Osteoblast (primary cell): Measurements from ENCODE around the gene BAG3. TPM values are rescaled to one million over a fixed set of nuclear protein-coding genes. Genes with fewer than 3 reads are reported as not detected.

ENCODE experiments used
- DNase-seq: peaks from one replicate; pipeline ENCODE4 v3.0.0; 2011; ENCODE audit warnings: low spot score, mixed read lengths; ENCODE audit not compliant: insufficient read length; ENCODE audit errors: missing footprints
- H2AFZ ChIP-seq: 2 replicates; pipeline ENCODE4 v1.6.0; 2011; ENCODE audit warnings: mild to moderate bottlenecking, low read length
- H3K27ac ChIP-seq: 2 replicates; pipeline ENCODE4 v1.5.1; 2011; ENCODE audit warnings: mild to moderate bottlenecking, low read depth, low read length, moderate library complexity
- H3K27me3 ChIP-seq: 2 replicates; pipeline ENCODE4 v1.6.0; 2012; ENCODE audit warnings: mild to moderate bottlenecking, control low read depth, inconsistent platforms, low read length, moderate library complexity; ENCODE audit not compliant: insufficient read depth
- H3K36me3 ChIP-seq: 2 replicates; pipeline ENCODE4 v1.5.1; 2011; ENCODE audit warnings: mild to moderate bottlenecking, low read length, control low read depth, moderate library complexity; ENCODE audit not compliant: insufficient read depth
- H3K4me1 ChIP-seq: 2 replicates; pipeline ENCODE4 v1.5.1; 2011; ENCODE audit warnings: mild to moderate bottlenecking, low read length, control low read depth, moderate library complexity; ENCODE audit not compliant: insufficient read depth
- H3K4me2 ChIP-seq: 2 replicates; pipeline ENCODE4 v1.6.0; 2011; ENCODE audit warnings: mild to moderate bottlenecking, low read length; ENCODE audit not compliant: insufficient read depth
- H3K4me3 ChIP-seq: fragments of 200-600 bp; sonication (generic); 3 replicates; pipeline ENCODE4 v1.5.1; 2012; ENCODE audit warnings: mild to moderate bottlenecking, low read length, inconsistent platforms; ENCODE audit not compliant: insufficient read depth
- H3K79me2 ChIP-seq: 2 replicates; pipeline ENCODE4 v1.6.0; 2012; ENCODE audit warnings: mild to moderate bottlenecking, low read length, control low read depth, inconsistent platforms; ENCODE audit not compliant: insufficient read depth
- H3K9me3 ChIP-seq: 2 replicates; pipeline ENCODE4 v1.5.1; 2011; ENCODE audit warnings: low read depth, low read length, control low read depth
- H4K20me1 ChIP-seq: 2 replicates; pipeline ENCODE4 v1.6.0; 2012; ENCODE audit warnings: mild to moderate bottlenecking, low read length, control low read depth; ENCODE audit not compliant: insufficient read depth
- CTCF ChIP-seq: IDR thresholded peaks from 2 replicates; pipeline ENCODE4 v1.5.1; 2011; ENCODE audit warnings: mild to moderate bottlenecking, low read depth, low read length, moderate library complexity; ENCODE audit errors: extremely low read depth
- total RNA-seq: library from RNA; depleted of rRNA; stranded (reverse); fragments of >200 nt; gene quantifications from 2 replicates; pipeline ENCODE4 v1.2.3, GENCODE V29; 2012

BAG3 gene
- total RNA-seq, 1 donor = 12.7 TPM

DNA sequence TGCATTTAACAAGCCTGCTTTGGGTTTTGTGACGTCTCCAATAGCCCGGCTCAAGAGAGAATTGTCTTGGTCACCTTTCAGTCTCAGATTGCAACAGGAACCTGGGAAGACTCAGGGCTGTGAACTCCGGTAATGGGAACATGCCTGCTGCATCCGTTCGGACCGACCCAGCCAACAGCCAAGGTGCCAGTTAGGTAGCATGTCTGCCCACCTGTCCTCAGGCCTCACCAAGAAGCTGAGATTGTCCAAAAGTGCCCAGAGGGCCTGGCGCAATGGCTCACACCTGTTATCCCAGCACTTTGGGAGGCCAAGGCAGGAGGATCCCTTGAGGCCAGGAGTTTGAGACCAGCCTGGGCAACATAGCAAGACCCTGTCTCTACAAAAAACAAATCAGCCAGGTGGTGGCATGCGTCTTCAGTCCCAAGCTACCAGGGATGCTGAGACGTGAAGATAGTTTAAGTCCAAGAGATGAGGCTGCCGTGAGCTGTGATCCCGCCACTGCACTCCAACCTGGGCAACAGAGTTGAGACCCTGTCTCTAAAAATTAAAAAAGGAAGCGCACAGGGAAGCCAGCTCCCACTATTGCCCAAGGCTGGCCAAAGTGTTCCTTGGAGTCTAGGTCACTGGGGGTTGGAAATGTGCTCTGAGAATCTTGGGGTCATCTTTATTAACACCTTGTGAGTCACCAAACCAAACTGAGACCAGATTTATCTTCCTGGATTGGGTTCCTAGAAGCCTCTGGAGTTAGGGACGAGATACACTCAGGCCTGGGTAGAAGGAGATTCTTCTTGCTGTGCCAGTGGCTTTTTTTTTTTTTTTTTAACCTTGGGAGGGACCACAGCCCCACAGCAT is 26.9 kb downstream of the BAG3 start:
- no peak for TF ChIP-seq CTCF
- peaks cover 46% of the 10 kb centered on the region for H3K4me1 ChIP-seq
- H3K27me3 ChIP-seq = no peaks in the 10 kb centered on the region

DNA sequence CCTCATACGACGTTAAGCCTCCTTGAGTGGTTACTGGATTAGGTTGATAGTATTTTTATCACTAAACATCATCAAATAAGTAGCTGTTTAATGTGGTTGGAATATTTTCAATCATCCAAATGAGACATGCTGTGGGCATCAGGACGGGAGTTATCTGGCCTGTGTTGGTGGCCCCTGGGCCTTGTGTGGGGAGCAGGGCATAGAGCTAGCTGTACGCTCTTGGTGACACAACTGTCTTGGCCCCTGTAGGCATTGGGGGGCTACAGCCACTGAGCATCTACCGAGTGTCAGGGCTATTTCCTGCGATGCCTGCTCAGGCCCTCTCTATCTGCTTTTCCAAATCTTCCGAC is 28.3 kb downstream of the BAG3 start:
- Histone ChIP-seq H3K4me1 (peaks cover 46% of the 10 kb centered on the region), H3K27me3 (no peaks in the 10 kb centered on the region), H3K4me3 (no peak overlapping the region), H3K36me3 (peaks cover 28% of the 10 kb centered on the region), H4K20me1 (peaks cover 16% of the 10 kb centered on the region), H3K27ac (peak overlapping the region; percentile 68), H3K9me3 (no peaks in the 10 kb centered on the region), H3K4me2 (no peak overlapping the region), H2AFZ (no peak overlapping the region), H3K79me2 (peaks cover 8% of the 10 kb centered on the region)
- TF ChIP-seq CTCF = no peak
- DNase-seq = no peak

More for the DNA sequence above, 26.9 kb downstream of the BAG3 start:
- H2AFZ ChIP-seq = no peak overlapping the region
- peak overlapping the region; percentile 74 for H3K27ac ChIP-seq
- DNase-seq = no peak
- no peak overlapping the region for H3K4me3 ChIP-seq
- no peak overlapping the region for H3K4me2 ChIP-seq
- peaks cover 41% of the 10 kb centered on the region for H3K36me3 ChIP-seq
- H3K79me2 ChIP-seq = peaks cover 19% of the 10 kb centered on the region
- peaks cover 19% of the 10 kb centered on the region for H4K20me1 ChIP-seq
- H3K9me3 ChIP-seq = no peaks in the 10 kb centered on the region

GRCh38 chr10:119680050-119680449 is 28.9 kb downstream of the BAG3 start:
- peak overlapping the region; percentile 68 for H3K27ac ChIP-seq
- no peaks in the 10 kb centered on the region for H3K27me3 ChIP-seq
- no peak overlapping the region for H3K4me3 ChIP-seq
- peaks cover 7% of the 10 kb centered on the region for H3K79me2 ChIP-seq
- TF ChIP-seq CTCF = no peak
- no peak overlapping the region for H2AFZ ChIP-seq
- H3K4me1 ChIP-seq = peaks cover 46% of the 10 kb centered on the region
- DNase-seq = peak; percentile 89
- H3K36me3 ChIP-seq = peaks cover 26% of the 10 kb centered on the region
- H3K4me2 ChIP-seq = peak overlapping the region; percentile 64
- H3K9me3 ChIP-seq = no peaks in the 10 kb centered on the region
- H4K20me1 ChIP-seq = peaks cover 16% of the 10 kb centered on the region

DNA sequence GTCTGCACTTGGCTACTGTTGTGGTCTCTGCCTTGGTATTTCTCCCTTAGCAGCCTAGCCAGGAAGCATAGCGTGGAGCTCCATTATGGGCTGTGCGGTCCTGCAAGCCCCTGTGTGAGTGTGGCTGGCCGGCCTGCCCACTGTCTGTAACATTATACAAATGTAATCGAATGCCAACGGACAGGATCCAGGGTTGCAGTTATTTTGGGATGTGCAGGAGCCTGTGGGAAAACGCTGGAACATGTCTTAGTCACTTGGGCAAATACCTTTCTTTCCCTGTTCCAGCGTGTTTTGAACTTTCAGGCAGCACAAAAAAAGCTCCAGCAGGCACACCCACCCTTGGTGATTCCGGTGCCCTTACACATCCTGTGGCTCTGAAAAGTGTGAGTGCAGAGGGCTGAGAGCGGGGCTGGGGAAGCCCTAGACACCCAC is 29.5 kb downstream of the BAG3 start:
- H3K36me3 ChIP-seq = peaks cover 23% of the 10 kb centered on the region

More for the DNA sequence above, 29.5 kb downstream of the BAG3 start:
- Histone ChIP-seq H3K4me2 (peak overlapping the region; percentile 64), H3K79me2 (peaks cover 7% of the 10 kb centered on the region), H3K27ac (peak overlapping the region; percentile 68), H3K9me3 (no peaks in the 10 kb centered on the region), H2AFZ (no peak overlapping the region), H4K20me1 (peaks cover 16% of the 10 kb centered on the region), H3K4me3 (peak overlapping the region; percentile 28), H3K4me1 (peaks cover 46% of the 10 kb centered on the region), H3K27me3 (no peaks in the 10 kb centered on the region)
- TF ChIP-seq CTCF = no peak
- no peak for DNase-seq
